ENCODE measurements around the gene GASK1B.

DNA sequence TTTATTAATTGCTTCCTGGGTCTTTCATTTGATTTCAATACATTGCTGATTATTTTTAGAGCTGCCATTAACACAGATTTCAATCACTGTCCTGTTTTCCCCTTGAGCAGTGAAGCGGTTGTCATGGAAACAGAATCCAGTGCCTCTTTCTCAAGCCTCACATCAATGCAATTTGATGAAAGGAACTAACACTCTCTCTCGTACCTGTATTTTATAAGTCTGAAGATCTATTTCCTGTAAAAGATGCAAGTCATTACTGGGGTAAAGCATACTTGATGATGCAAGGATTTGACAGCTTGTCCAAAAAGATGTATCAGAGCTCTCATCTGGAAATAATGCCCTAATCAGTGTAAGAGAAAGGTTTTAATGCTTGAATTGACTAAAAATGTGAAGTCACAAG is 17.9 kb upstream of the GASK1B start:
- TF ChIP-seq, protein P1, sequence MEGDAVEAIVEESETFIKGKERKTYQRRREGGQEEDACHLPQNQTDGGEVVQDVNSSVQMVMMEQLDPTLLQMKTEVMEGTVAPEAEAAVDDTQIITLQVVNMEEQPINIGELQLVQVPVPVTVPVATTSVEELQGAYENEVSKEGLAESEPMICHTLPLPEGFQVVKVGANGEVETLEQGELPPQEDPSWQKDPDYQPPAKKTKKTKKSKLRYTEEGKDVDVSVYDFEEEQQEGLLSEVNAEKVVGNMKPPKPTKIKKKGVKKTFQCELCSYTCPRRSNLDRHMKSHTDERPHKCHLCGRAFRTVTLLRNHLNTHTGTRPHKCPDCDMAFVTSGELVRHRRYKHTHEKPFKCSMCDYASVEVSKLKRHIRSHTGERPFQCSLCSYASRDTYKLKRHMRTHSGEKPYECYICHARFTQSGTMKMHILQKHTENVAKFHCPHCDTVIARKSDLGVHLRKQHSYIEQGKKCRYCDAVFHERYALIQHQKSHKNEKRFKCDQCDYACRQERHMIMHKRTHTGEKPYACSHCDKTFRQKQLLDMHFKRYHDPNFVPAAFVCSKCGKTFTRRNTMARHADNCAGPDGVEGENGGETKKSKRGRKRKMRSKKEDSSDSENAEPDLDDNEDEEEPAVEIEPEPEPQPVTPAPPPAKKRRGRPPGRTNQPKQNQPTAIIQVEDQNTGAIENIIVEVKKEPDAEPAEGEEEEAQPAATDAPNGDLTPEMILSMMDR (conservative IDR thresholded peaks at IDR 0.05), result no peak
- TF ChIP-seq ZFX (IDR thresholded peaks at IDR 0.05), result no peak

Measured in C4-2B (cell line).